ENCODE measurements around the gene DISC1.
"Not testable (repeated sequence)": the region's sequence is repeated elsewhere in the genome, so short reads cannot be mapped to it uniquely, and the experiment has no call there.

Gene DISC1

GRCh38 chr1:231653632-231654031 lies 27.0 kb downstream of the DISC1 start:
- TF ChIP-seq TOX (CRISPR knock-in tag; IDR thresholded peaks at IDR 0.05; ENCODE audit: borderline replicate concordance) (no peak), PPARA (CRISPR knock-in tag; IDR thresholded peaks at IDR 0.05; ENCODE audit: borderline replicate concordance) (no peak), ARNTL (CRISPR knock-in tag; IDR thresholded peaks at IDR 0.05; ENCODE audit: borderline replicate concordance, low read depth) (no peak), ESRRG (CRISPR knock-in tag; IDR thresholded peaks at IDR 0.05) (no peak), ZFP30 (CRISPR knock-in tag; IDR thresholded peaks at IDR 0.05) (no peak), BACH2 (CRISPR knock-in tag; IDR thresholded peaks at IDR 0.05; ENCODE audit: borderline replicate concordance) (no peak), TSHZ2 (CRISPR knock-in tag; IDR thresholded peaks at IDR 0.05) (no peak), ISL1 (CRISPR knock-in tag; IDR thresholded peaks at IDR 0.05) (no peak), CSRNP3 (CRISPR knock-in tag; IDR thresholded peaks at IDR 0.05) (no peak), SNAI2 (CRISPR knock-in tag; IDR thresholded peaks at IDR 0.05) (no peak), CREB5 (CRISPR knock-in tag; IDR thresholded peaks at IDR 0.05; ENCODE audit: low read depth) (no peak), CSDC2 (CRISPR knock-in tag; IDR thresholded peaks at IDR 0.05) (no peak), TCF4 (CRISPR knock-in tag; IDR thresholded peaks at IDR 0.05; ENCODE audit: borderline replicate concordance) (no peak), POU6F1 (CRISPR knock-in tag; IDR thresholded peaks at IDR 0.05; ENCODE audit: borderline replicate concordance, low read depth) (no peak), PATZ1 (CRISPR knock-in tag; IDR thresholded peaks at IDR 0.05; ENCODE audit: borderline replicate concordance) (no peak), ZNF8 (CRISPR knock-in tag; IDR thresholded peaks at IDR 0.05) (no peak)
- no peak for ATAC-seq

GRCh38 chr1:231656741-231657140 lies 30.2 kb downstream of the DISC1 start:
- TF ChIP-seq ISL1 (CRISPR knock-in tag; IDR thresholded peaks at IDR 0.05) (no peak), CREB5 (CRISPR knock-in tag; IDR thresholded peaks at IDR 0.05; ENCODE audit: low read depth) (no peak), CSRNP3 (CRISPR knock-in tag; IDR thresholded peaks at IDR 0.05) (no peak)
- no peak for ATAC-seq

GRCh38 chr1:231658223-231658622 lies 31.6 kb downstream of the DISC1 start:
- ATAC-seq: not testable (repeated sequence)
